Right renal pelvis (tissue), 4 donors: ENCODE measurements around the gene YIPF5. TPM values are rescaled to one million over a fixed set of nuclear protein-coding genes. Genes with fewer than 3 reads are reported as not detected.

Experiments used
- DNase-seq, 4 donors: peaks; one replicate each; pipeline ENCODE4 v3.0.0-alpha.2; 2013; ENCODE audit warnings: low read depth in 4 of 4, low spot score in 3 of 4, missing footprints in 1 of 4
- polyA plus RNA-seq, 4 donors: library from polyadenylated mRNA; unstranded; fragments of 120-200 nt; gene quantifications; one replicate each; pipeline ENCODE4 v1.2.1, GENCODE V29; 2013; ENCODE audit not compliant: insufficient read length in 4 of 4

Gene YIPF5
- polyA plus RNA-seq, 4 donors, result 62.1 to 75.6 (median 71.3) TPM

DNA sequence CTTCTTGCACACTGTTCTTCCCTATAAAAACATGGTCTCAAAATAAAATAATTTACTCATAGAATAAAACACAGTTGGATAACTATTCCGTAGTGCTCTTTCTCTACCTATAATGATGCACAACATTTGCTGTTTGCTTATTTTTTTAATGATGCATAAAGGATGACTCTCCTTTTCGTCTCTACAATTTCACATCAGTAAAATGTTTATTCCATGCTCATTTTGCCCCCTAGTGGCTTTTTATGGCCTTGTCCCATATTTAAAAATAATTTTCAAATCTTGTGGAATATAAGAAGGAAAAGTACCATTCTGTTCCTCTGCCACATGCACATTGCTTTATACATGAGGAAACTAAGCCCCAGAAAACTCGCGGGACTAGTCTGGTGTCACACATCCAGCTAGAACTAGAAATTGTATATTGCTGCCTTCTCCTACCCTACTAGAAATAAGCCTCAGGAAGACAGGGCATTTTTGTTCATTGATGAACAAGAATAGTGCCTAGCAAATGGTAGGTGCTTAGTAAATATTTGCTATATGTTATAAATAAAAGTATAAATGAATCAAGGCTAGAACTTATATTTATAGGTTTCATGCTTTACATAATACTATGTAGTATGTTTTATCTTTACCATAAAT lies 12.9 kb upstream of the YIPF5 start:
- DNase-seq, result no peak

DNA sequence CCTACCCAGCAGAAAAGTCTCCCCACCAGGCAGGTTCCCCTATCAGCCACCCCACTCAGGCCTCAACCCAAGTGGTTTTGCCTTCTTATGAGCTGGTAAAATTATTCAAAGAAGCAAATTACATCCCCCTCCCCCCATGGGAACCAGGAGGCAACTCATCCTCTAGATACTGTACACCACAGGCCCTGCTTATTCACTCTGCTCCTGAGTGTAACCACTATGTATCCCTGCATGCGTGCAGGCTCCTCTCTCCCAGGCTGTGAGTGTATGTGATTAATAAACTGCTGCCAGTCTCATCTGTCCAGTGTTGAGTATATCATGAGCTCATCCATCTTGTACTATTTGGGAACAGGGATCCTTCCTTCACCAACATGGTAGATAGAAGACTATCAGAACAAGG lies 8.8 kb upstream of the YIPF5 start:
- DNase-seq, result no peak

GRCh38 chr5:144177548-144177947 lies 7.1 kb upstream of the YIPF5 start:
- DNase-seq, result no peak

- DNase-seq, result no peak
Measured at GRCh38 chr5:144173766-144174165, 3.3 kb upstream of the YIPF5 start.

DNA sequence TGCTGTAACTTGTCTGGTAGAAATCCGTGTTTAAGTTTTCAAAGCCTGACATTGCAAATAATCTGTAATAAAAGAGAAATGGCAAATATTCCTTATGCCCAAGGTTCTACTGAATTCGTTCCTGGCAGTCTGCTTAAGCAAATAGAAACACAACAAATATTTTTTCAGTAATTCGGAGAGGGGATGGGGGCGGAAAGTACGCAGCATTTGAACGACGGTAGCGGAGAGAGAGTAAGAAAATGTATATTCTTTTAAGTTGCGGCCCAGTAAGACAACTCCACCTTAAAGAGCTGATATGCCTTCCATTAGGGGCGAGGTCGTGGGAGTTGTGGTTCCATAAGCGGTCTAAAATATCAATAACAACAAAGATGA lies 569 bp downstream of the YIPF5 start:
- DNase-seq, result no peak

DNA sequence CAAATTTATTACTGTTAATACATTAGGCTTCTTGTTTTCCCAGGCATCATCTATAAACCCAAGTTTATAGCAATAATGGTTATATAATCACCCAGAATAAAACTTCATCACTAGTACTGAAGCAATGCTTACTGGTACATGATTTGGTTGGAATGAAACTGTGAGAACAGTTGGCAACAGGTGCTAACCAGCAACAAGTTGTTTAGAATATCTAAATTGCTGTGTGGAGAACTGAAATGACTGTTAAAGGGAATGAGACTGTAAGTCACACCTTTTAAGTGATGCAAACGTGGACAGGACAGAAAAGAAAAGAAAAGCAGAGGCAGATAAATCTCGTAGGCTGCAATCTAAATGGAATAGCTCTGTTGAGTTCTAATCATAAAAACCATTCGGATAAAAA lies 2.5 kb downstream of the YIPF5 start:
- DNase-seq, result no peak

DNA sequence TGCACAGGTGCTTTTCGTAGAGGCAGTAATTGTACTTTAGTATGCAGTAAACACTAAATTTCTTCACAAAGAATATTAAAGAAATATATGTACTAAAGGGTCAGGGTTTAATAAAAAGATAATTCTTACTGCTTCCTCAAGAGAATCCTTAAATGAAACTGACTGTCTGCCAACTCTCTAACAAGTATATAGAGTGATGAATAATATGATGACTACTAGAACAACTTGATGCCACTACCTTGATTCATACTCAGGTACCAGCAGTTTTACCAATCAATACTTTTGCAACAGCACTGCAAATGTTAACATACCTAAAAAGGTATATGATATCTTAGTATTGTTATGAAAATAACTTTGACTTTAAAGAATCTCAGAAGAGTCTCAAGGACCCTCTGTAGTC lies 3.8 kb downstream of the YIPF5 start:
- DNase-seq, result no peak

GRCh38 chr5:144162686-144163085 lies 7.8 kb downstream of the YIPF5 start:
- DNase-seq, result no peak

- no peak for DNase-seq
Measured at GRCh38 chr5:144156767-144157171, 13.7 kb downstream of the YIPF5 start.

GRCh38 chr5:144151026-144151425 lies 19.4 kb downstream of the YIPF5 start:
- no peak for DNase-seq

- no peak for DNase-seq
Measured at GRCh38 chr5:144144956-144145751, 25.3 kb downstream of the YIPF5 start.

- DNase-seq, result no peak
Measured at GRCh38 chr5:144143625-144144024, 26.8 kb downstream of the YIPF5 start.

DNA sequence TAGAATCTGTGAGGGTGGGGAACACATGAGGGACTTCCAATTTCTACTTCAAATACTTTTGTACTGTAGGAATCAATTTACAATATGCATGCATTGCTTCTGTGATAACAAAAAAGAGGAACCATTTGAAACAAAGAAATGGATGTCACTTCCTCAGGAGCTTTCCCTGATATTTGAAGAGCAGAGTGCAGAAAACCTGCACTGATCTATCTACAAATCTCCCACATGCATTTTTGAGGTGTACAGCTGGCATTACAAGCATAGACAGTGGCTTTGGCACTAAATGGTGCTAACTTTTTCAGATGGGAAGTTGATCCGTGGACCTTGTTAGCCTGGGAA lies 27.7 kb downstream of the YIPF5 start:
- DNase-seq, result no peak

DNA sequence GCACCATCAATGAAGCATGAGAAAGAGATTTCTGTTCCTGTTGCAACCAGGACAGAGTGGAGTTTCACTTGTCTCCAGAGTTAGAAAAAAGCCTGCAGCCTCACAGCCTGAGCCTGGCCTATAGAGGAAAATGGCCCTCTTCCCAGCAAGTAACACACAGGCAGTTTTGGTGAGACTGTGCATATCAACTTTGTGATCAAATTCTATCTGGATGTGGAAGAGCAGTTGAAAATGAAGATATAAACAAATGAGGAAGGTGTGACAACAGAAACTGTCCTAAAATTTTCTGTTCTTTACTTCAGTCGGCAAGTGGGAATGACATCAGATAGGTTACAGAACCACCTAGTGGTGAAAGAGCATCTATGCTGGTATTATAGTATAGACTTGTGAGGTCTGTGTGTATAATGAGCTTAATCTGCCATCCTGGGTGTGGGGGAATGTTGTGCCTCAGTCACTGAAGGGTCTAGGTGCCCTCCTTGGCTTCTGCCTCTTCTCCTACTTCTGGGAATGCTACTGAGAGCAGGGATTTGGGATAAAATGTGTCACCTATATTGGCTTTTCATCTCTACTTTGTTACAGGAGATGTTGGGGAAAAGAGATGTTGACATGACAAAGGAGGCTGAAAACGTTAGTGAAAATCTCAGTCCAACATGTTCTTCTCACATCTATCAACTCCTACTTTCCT lies 28.2 kb downstream of the YIPF5 start:
- no peak for DNase-seq

DNA sequence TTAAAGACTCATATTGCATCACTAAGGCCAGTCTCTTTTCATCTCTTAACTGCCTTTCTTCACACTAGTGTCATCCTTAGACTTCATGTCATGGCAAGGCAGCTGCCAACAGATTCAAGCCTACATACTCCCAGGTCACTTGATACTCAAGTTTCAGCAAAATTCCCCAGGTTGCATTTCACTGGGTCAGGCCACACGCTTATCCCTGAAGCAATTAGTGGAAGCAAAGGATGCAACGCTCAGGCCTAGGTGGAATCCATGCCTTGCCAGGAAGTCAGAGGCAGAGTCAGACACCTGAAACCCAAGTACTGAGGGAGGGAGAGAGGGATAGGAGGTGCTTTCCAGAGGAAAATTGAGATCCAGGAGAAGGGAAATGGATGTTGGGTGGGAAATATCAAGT lies 28.9 kb downstream of the YIPF5 start:
- no peak for DNase-seq

DNA sequence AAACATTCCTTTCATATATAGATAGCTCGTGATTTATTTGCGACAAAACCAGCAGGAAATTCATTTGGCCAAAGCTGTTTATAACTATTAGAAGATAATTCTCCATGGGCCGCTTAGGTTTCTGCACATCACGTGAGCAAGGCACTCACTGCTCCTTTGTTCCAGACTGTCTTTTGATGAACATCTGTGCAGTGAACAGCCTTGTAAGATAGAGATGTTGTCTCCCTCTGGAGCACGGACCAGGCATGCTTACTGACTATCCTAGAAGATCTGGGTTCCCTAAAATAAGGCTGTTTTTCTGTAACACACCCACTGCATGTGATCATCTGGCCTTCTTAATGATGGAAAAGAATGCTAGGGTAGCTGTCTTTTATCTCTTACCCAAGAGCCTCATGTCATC lies 30.9 kb downstream of the YIPF5 start:
- DNase-seq, result no peak

- no peak for DNase-seq
Measured at GRCh38 chr5:144135113-144135762, 35.2 kb downstream of the YIPF5 start.

DNA sequence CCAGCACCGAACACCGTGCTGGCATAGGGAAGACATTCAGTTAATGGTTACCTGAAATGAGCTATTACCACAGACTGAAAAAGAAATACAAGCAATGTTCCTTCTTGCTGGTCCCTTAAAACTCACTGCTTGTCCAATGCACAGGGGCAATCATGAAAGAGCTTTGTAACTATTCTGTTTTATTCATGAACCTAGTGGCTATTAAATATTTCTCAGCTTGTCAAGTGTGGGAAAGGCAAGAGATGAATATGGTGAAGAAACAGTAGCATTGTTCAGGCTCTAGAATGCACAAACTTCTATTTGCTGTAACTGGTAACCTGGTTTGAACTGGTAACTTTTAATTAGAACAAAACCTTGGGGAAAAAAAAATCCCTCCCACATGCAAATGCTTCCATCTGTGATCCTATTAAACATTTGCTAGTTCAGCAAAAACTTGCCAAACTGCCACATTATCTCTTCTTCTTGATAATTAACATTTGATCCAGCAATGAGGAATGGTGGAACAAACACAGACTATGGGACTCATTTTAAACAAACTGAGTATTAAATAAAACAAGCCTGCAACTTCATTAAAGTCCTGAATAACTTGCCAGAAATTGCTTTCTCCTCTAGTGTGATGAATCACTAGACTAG lies 36.1 kb downstream of the YIPF5 start:
- no peak for DNase-seq

DNA sequence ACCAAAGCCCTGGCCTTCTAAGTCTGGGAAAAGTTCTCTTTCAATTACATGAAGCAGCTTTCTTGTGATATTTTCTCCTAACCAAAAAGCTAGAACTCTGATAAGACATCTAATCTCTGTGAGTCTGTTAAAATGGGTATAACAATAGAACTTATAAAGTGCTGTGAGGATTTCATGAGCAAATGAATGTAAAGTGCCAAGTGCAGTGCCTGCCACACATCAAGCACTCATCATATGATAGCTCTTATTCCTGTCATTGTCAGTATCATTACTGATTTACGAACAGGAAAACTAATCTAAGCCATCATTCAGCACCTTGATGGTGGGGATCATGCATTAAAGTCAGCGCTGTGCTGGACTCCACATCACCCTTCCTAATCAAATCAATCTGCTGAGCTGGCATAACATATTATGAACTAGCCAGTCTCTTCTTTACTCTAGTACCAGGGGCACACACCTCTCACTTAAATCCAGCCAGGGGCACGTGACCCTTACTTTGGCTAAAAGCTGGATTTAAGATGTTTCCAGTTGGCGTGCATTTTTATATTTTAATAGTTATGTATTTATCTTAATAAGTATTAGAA lies 37.3 kb downstream of the YIPF5 start:
- DNase-seq, result no peak

DNA sequence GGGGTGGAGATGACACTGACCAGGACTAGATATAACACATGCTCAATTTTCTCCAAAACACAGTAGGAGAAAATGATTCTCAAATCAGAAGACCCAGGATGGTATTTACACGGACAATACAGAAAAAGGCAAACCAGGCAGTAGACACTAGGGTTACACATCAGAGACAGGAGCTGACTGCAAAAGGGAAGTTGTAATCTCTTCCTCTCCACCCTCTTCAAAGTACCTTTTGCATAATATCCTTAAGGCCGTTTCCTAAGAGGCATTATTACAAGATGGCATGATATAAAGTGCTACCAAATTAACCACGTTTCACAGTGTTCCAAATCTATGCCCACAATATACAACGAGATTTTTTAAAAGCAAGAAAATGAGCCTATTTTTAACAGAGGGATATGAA lies 39.2 kb downstream of the YIPF5 start:
- no peak for DNase-seq

DNA sequence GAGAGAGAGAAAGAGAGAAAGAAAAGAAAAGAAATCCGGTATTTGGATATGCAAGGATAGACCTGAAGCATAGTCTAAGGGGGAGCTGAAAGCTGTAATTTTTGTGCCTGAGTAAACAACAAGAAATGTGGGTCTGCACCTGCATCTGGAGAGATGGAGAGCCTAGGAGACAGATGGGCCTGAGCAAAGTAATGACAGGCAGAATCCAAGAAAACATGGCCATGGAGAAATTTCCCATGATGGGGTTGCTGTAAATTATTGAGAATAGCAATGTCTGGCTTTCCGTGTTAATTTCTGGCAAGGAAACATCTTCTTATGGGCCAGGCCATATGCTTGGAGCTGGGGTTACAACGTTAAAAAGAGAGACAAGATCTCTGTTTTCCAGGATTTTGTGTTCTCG lies 40.2 kb downstream of the YIPF5 start:
- DNase-seq, result no peak
